Measurements from ENCODE around the gene TTI1.

The TTI1 gene

DNA sequence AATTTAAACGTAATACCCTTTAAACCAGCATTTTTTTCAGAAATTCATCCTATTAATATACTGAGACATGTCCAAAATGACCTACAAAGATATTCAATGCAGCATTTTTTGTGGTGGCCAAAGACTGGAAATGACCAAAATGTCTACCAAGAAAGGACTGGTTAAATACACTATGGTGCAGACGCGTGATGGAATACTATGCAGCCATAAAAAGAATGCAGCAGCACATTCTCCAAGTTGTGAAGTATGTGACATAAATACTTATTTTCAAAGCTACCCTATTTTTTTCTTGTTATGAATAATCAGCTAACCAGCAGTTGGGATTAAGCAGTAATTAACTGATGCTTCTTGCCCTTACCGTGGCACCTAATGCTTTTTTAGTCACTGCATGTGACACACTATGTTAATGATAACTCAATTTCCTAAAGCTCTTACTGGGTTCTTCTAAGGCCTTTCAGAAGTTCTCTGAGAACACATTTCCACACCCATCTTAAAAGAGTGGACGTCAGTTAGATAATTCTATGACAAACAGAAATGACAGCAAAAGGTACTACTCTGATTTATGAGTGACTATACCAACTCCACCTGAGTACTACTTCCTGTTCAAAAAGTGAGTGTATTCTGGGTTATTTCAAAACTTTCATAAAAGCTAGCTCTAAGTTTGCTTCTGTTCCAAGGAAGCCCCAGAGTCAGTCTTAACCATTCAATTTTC lies 24.9 kb downstream of the TTI1 start:
- no peak for DNase-seq

DNA sequence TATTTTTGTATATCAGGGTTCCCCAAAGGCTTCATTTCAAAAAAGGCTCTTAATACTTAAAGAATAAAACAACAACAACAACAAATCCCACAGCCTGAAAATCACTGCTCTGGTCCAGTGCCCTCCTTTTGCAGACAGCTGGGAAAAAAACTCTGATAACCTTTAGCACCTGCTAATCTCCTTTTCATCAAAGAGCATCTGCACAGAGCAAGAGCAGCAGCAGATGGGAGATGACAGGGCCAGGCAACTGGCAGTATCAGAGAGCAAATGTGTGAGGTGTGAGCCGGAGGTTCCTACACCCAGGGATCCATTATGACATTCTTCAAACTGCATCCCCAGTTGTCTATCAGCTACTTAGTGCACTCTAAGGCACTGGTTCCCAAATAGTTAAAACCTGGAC lies 25.7 kb downstream of the TTI1 start:
- DNase-seq: no peak

GRCh38 chr20:38005903-38006302 lies 27.4 kb downstream of the TTI1 start:
- DNase-seq: no peak

DNA sequence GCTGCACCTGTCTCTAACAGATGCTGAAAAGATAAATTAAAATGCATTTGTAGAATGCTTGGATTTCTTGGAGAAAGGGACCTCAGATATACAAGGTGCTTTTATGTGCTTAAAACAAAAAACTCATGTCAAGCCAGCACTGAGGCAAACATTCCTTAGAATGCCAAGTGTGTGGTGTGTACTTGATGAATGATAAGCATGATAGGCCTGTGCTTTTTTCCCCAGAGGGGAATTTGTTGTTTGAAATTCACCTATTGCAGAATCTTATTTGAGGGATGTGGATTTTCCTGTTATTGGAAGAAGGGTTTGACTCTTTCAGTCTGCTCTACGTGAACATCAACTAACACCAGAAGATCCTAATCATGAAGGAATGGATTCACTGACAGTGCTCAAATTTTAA lies 28.8 kb downstream of the TTI1 start:
- no peak for DNase-seq

GRCh38 chr20:38002422-38002821 lies 30.8 kb downstream of the TTI1 start:
- DNase-seq: no peak

GRCh38 chr20:38001981-38002380 lies 31.3 kb downstream of the TTI1 start:
- no peak for DNase-seq

DNA sequence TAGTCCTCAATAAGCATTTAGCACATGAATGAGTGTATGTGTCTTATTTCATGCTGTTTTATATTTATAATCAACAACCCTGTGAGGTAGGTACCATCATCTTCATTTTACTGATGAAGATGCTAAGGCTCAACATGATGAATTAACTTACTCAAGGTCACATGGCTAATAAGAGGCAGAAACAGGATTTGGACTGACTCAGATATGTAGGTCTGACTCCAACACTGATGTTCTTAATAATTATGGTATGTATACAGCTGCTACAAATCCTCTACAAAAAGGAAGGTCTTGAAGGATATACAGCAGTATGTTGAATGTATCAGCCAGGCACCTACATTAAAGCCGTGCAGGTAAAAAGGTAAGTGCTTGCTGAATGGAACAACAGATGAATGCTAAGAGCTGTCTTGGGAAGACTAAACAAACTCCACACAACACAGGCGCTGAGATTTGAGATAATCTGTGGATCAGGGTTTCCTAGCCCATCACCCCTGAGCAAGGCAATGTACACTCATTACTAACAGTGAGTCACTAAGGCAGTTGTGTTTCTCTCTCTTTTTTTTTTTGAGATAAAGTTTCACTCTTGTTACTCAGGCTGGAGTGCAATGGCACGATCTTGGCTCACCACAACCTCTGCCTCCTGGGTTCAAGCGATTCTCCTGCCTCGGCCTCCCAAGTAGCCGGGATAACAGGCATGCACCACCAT lies 31.9 kb downstream of the TTI1 start:
- no peak for DNase-seq

- no peak for DNase-seq
These were observed 33.0 kb downstream of the TTI1 start for GRCh38 chr20:38000293-38000692.

- DNase-seq: no peak
These were observed 33.6 kb downstream of the TTI1 start for GRCh38 chr20:37999526-38000263.

- no peak for DNase-seq
These were observed 35.7 kb downstream of the TTI1 start for GRCh38 chr20:37997516-37997915.

- DNase-seq: no peak
These were observed 37.2 kb downstream of the TTI1 start for GRCh38 chr20:37995856-37996605.

DNA sequence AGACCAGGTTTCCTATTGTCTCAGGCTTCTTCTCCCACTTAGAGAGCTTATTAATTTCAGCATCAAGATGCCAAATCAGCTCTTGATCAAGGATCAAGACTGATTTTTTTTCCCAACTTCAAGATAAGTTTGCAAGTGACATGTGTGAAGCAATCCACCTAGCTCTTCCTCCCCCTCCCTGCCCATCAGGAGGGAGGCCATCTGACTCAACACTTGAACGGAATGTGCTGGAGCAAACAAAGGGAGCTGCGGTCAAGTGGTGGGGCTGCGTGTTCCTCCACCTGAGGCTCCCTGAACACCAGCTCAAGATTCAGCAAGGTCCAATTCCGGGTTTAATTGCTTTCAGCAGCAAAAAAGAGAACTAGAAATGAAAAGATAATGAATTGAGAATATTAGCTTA lies 38.7 kb downstream of the TTI1 start:
- DNase-seq: no peak

- DNase-seq: peak; percentile 12
These were observed 40.4 kb downstream of the TTI1 start for GRCh38 chr20:37992802-37993409.

- no peak for DNase-seq
These were observed 41.3 kb downstream of the TTI1 start for GRCh38 chr20:37991908-37992307.

DNA sequence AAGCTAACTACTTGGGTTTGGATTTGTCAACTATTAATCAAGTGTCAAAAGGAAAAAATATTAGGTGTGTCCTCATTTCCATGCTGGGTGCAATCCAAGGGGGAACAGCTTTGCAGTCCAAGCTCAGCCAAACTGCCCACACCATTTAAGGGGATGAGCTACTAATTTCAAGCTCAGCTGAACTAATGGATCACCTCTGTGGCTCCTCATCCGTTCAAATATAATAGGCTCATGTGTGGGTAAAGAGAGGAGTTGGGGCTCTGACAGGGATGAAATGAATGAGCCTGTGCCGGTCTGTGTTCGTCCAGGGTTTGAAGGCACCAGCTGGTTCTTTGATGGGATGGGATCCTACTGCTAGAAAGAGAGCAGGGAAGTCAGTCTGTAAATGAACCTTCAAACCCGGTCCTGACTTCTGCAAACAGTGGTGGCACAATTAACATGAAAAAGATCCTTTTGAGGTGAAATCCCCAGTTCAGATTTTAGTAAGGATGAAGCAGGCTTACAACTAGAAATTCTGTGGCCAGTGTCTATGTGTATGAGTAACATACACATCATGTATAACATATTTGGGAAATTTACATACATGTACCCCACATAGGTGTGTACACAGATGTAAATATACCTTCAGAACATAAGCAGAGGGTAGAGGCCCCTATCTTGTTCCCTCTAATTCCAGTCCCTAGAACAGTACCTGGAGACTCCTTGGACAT lies 41.9 kb downstream of the TTI1 start:
- no peak for DNase-seq

GRCh38 chr20:37990571-37991151 lies 42.6 kb downstream of the TTI1 start:
- DNase-seq: peak; percentile 83

- DNase-seq: peak; percentile 54
These were observed 43.5 kb downstream of the TTI1 start for GRCh38 chr20:37989601-37990295.

DNA sequence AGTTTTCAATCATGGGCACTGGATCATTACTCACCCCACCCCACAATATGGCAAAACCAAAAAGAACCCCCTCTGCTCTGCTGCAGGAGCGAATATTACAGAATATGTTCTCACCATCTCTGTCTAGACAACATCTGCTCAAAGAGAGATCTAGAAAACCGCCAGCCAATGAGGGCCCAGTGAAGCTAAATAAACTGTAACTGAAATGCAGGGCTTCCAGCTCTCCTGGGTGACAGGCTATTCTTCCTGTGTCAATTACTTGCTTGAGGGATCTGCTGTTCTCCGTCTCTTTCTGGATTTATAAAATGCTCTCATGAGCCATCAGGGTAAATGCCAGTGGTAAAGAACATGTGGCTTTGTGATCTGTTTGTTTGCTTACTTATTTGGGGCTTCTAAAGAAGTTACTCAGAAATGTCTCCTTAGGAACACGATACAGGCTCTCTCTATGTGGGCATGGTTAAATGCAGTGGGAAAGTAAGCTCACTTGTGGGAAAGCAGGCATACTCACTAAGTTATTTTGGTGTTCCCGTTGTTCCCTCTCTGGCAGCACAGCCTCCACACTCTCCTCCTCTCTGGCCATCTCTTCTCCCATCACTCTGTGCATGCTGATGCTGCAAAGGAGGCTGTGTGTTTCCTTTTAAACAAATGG lies 44.8 kb downstream of the TTI1 start:
- DNase-seq: no peak

DNA sequence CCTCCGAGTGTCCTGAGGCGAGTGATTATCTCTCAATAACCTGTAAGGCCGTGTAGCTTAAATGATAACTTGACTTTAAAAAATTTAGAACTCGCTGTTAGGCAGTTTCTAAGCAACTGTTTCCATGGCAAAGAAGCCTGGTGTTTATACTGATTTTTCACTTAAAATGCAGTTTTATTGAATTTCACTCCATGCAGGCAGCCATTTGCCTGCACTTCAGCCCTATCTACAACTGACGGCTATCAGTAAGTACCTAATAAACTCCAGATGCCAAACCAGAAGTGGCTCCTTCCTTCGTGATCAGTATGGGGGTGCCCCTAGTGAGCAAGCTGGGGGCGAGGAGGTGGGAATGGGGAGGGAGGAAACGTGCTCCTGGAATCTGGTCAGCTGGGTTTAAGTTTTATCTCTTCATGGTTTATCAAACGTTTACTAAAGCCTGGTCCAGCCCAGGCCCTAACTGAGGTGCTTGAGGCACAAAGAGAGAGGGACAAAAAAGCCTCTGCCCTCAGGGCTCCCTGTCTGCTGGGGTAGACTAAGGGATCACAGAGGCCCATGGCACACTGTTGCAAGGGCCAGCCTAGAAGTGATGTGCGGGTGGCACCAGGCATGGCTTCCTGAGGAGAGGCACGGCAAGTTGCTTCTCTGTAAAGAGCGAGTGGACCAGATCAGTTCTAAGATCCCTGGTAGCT lies 45.5 kb downstream of the TTI1 start:
- DNase-seq: no peak

Data from NCI-H2029 (cell line).